Fibroblast of pulmonary artery (primary cell): ENCODE data around the gene GALNT18.

Source experiments
- DNase-seq: peaks from one replicate; pipeline ENCODE4 v3.0.0-alpha.2; 2010; ENCODE audit warnings: low read depth
- H3K4me3 ChIP-seq: replicated peaks from 2 replicates; pipeline ENCODE4 v1.5.1; 2011; ENCODE audit warnings: low read depth, mild to moderate bottlenecking, control low read depth, low read length, moderate library complexity
- CTCF ChIP-seq: IDR thresholded peaks from 2 replicates; pipeline ENCODE4 v1.5.1; 2011; ENCODE audit warnings: mild to moderate bottlenecking, control low read depth, low read length, inconsistent platforms; ENCODE audit errors: missing control alignments

Gene GALNT18

GRCh38 chr11:11496879-11497278, 124.9 kb downstream of the GALNT18 start:
- no peak for TF ChIP-seq CTCF
- DNase-seq, result no peak
- H3K4me3 ChIP-seq, result no peak overlapping the region

GRCh38 chr11:11494348-11494747, 127.5 kb downstream of the GALNT18 start:
- H3K4me3 ChIP-seq, result no peak overlapping the region
- DNase-seq, result no peak
- no peak for TF ChIP-seq CTCF

GRCh38 chr11:11493698-11494097, 128.1 kb downstream of the GALNT18 start:
- H3K4me3 ChIP-seq, result no peak overlapping the region
- DNase-seq, result no peak
- TF ChIP-seq CTCF, result no peak

GRCh38 chr11:11491589-11491988, 130.2 kb downstream of the GALNT18 start:
- no peak for DNase-seq
- no peak for TF ChIP-seq CTCF
- H3K4me3 ChIP-seq, result no peak overlapping the region

- H3K4me3 ChIP-seq, result no peak overlapping the region
- TF ChIP-seq CTCF, result no peak
- no peak for DNase-seq
Observed at GRCh38 chr11:11491014-11491413, 130.8 kb downstream of the GALNT18 start.

- no peak overlapping the region for H3K4me3 ChIP-seq
- TF ChIP-seq CTCF, result no peak
- DNase-seq, result no peak
Observed at GRCh38 chr11:11486423-11486822, 135.4 kb downstream of the GALNT18 start.

GRCh38 chr11:11486002-11486401, 135.8 kb downstream of the GALNT18 start:
- DNase-seq, result no peak
- no peak for TF ChIP-seq CTCF
- no peak overlapping the region for H3K4me3 ChIP-seq
